SK-N-SH (cell line): ENCODE measurements around the gene INPP5A. TPM values are rescaled to one million over a fixed set of nuclear protein-coding genes. Genes with fewer than 3 reads are reported as not detected.

ENCODE experiments used
- CTCF ChIA-PET: fragments of 300-600, 350-600 bp; formaldehyde crosslinking; extraction: SDS; loops from one replicate; lab custom pipeline; 2021; lab: Yijun Ruan, JAX
- POLR2A ChIA-PET: fragments of 350-600 bp; sonication (Branson Sonifier 250); formaldehyde crosslinking; extraction: SDS; loops from one replicate; lab custom pipeline; 2020; ENCODE audit warnings: antibody characterized with exemption, inconsistent platforms; lab: Yijun Ruan, JAX
- DNase-seq: peaks from one replicate; pipeline ENCODE4 v3.0.0; 2012
- H2AFZ ChIP-seq: fragments of 200-600 bp; sonication (generic); 2 replicates; pipeline ENCODE4 v1.8.1; 2016; ENCODE audit warnings: antibody characterized with exemption, mild to moderate bottlenecking, low read depth
- H3F3A ChIP-seq: fragments of 200-600 bp; sonication (generic); replicated peaks from 2 replicates; pipeline ENCODE3; 2016; ENCODE audit warnings: antibody characterized with exemption, mild to moderate bottlenecking; ENCODE audit not compliant: insufficient read depth
- H3K27ac ChIP-seq, 2 experiments: fragments of 200-500 bp in 1 of 2; fragments of 200-600 bp in 1 of 2; sonication (Bioruptor generic) in 1 of 2; sonication (generic), shearing (Covaris generic) in 1 of 2; 2 replicates each; pipeline versions ENCODE4 v1.5.1 to v1.6.1; 2014 to 2016; ENCODE audit warnings: low read depth in 2 of 2, inconsistent platforms in 1 of 2, low read length in 1 of 2, mild to moderate bottlenecking in 1 of 2, mixed read lengths in 1 of 2
- H3K27me3 ChIP-seq: fragments of 200-600 bp; sonication (generic), shearing (Covaris generic); 2 replicates; pipeline ENCODE4 v1.6.1; 2016; ENCODE audit warnings: mixed run types; ENCODE audit not compliant: insufficient read depth
- H3K36me3 ChIP-seq, 2 experiments: fragments of 200-500 bp in 1 of 2; fragments of 200-600 bp in 1 of 2; sonication (Bioruptor generic) in 1 of 2; sonication (generic) in 1 of 2; replicated peaks in 1 of 2; 2 replicates each; pipeline versions ENCODE3 to v1.5.1; 2014 to 2016; ENCODE audit warnings: low read length in 1 of 2, mild to moderate bottlenecking in 1 of 2; ENCODE audit not compliant: insufficient read depth in 2 of 2, control insufficient read depth in 1 of 2
- H3K4me1 ChIP-seq, 2 experiments: fragments of 200-500 bp in 1 of 2; fragments of 200-600 bp in 1 of 2; sonication (Bioruptor generic) in 1 of 2; sonication (generic), shearing (Covaris generic) in 1 of 2; 2 replicates each; pipeline versions ENCODE4 v1.5.1 to v1.6.1; 2014 to 2016; ENCODE audit warnings: low read depth in 1 of 2, low read length in 1 of 2, mixed run types in 1 of 2; ENCODE audit not compliant: insufficient read depth in 2 of 2, control insufficient read depth in 1 of 2
- H3K4me2 ChIP-seq: fragments of 200-600 bp; sonication (generic), shearing (Covaris generic); 2 replicates; pipeline ENCODE4 v1.6.1; 2017; ENCODE audit warnings: mixed run types
- H3K4me3 ChIP-seq, 2 experiments: fragments of 200-500 bp in 1 of 2; fragments of 200-600 bp in 1 of 2; sonication (Bioruptor generic) in 1 of 2; sonication (generic), shearing (Covaris generic) in 1 of 2; 2 replicates each; pipeline versions ENCODE4 v1.5.1 to v1.8.1; 2014 to 2016; ENCODE audit warnings: low read depth in 2 of 2, inconsistent platforms in 1 of 2, low read length in 1 of 2, mild to moderate bottlenecking in 1 of 2, mixed read lengths in 1 of 2, moderate library complexity in 1 of 2
- H3K79me2 ChIP-seq: fragments of 200-600 bp; sonication (generic); 2 replicates; pipeline ENCODE4 v1.8.1; 2017; ENCODE audit warnings: mild to moderate bottlenecking; ENCODE audit not compliant: insufficient read depth
- H3K9ac ChIP-seq: fragments of 200-600 bp; sonication (generic); 2 replicates; pipeline ENCODE4 v1.6.1; 2017; ENCODE audit warnings: mixed run types
- H3K9me2 ChIP-seq: fragments of 200-600 bp; sonication (generic); 2 replicates; pipeline ENCODE4 v1.6.1; 2017; ENCODE audit warnings: mixed run types
- H3K9me3 ChIP-seq: fragments of 200-600 bp; sonication (generic); 2 replicates; pipeline ENCODE4 v1.6.1; 2017; ENCODE audit warnings: mixed run types, mild to moderate bottlenecking, moderate library complexity
- H4K20me1 ChIP-seq: fragments of 200-600 bp; sonication (generic); 2 replicates; pipeline ENCODE4 v1.6.1; 2017; ENCODE audit warnings: mild to moderate bottlenecking, mixed run types; ENCODE audit not compliant: insufficient read depth
- ELF1 ChIP-seq: IDR thresholded peaks from 2 replicates; pipeline ENCODE4 v1.4.0; 2012
- EP300 ChIP-seq, 2 experiments: IDR thresholded peaks; 2 replicates each; pipeline versions ENCODE4 v1.4.0 to v1.6.1; 2012; ENCODE audit warnings: borderline replicate concordance in 1 of 2, low read depth in 1 of 2, low read length in 1 of 2
- EZH2phosphoT487 ChIP-seq: fragments of 200-600 bp; sonication (generic); IDR thresholded peaks from 2 replicates; pipeline ENCODE4 v1.6.1; 2017; ENCODE audit warnings: low read depth, mixed run types, mild to moderate bottlenecking, antibody characterized with exemption, moderate library complexity, borderline replicate concordance
- FOSL2 ChIP-seq: IDR thresholded peaks from 2 replicates; pipeline ENCODE4 v1.4.0; 2012; ENCODE audit warnings: low read depth, mild to moderate bottlenecking, moderate library complexity, borderline replicate concordance
- GATA2 ChIP-seq: sonication (generic); formaldehyde crosslinking; IDR thresholded peaks from 2 replicates; pipeline ENCODE4 v1.5.0; 2020; ENCODE audit warnings: mild to moderate bottlenecking, missing genetic modification reagents
- JUND ChIP-seq: IDR thresholded peaks from 2 replicates; pipeline ENCODE4 v1.4.0; 2012
- NFIC ChIP-seq: IDR thresholded peaks from 2 replicates; pipeline ENCODE4 v1.4.0; 2012; ENCODE audit warnings: borderline replicate concordance
- NRF1 ChIP-seq: IDR thresholded peaks from 2 replicates; pipeline ENCODE4 v1.6.1; 2012; ENCODE audit warnings: low read depth, mild to moderate bottlenecking, low read length
- POLR2AphosphoS5 ChIP-seq: IDR thresholded peaks from 2 replicates; pipeline ENCODE4 v1.6.1; 2012; ENCODE audit warnings: low read depth, low read length
- RCOR1 ChIP-seq: fragments of 150-350 bp; IDR thresholded peaks from 2 replicates; pipeline ENCODE4 v1.6.1; 2017; ENCODE audit warnings: antibody characterized with exemption, low read length
- RFX5 ChIP-seq: IDR thresholded peaks from 2 replicates; pipeline ENCODE4 v1.6.1; 2012; ENCODE audit warnings: mild to moderate bottlenecking, improper control_type of control experiment, low read length
- SMC3 ChIP-seq: IDR thresholded peaks from 2 replicates; pipeline ENCODE4 v1.6.1; 2012; ENCODE audit warnings: low read depth, low read length, improper control_type of control experiment
- TCF12 ChIP-seq: IDR thresholded peaks from 2 replicates; pipeline ENCODE4 v1.4.0; 2012
- WGBS: methylation state at CpG from one replicate; pipeline ENCODE4 v1.1.6; 2017; ENCODE audit warnings: low lambda C conversion rate; 5-methylcytosine and 5-hydroxymethylcytosine counted together
- polyA plus RNA-seq, 3 experiments: library from polyadenylated mRNA; depleted of rRNA; stranded (reverse); fragments of >200 nt; gene quantifications; 2 replicates each; pipeline ENCODE4 v1.2.3, GENCODE V29; 2012
- TF ChIP-seq, protein P1 (sequence below): IDR thresholded peaks from 2 replicates; pipeline ENCODE4 v1.4.0; 2012; ENCODE audit warnings: low read depth
- TF ChIP-seq, protein P2 (sequence below): fragments of 200-600 bp; sonication (generic); IDR thresholded peaks from 2 replicates; pipeline ENCODE4 v1.6.1; 2017; ENCODE audit warnings: antibody characterized with exemption, mild to moderate bottlenecking, moderate library complexity
- TF ChIP-seq, protein P3 (sequence below): fragments of 150-350 bp; IDR thresholded peaks from 2 replicates; pipeline ENCODE4 v1.6.1; 2016; ENCODE audit warnings: mild to moderate bottlenecking, low read depth, low read length
- TF ChIP-seq, protein P4 (sequence below): IDR thresholded peaks from 2 replicates; pipeline ENCODE4; 2012

Gene INPP5A
- polyA plus RNA-seq, 1 of the 3 experiments (the other 2 are of a cell fraction) = 12.0 TPM

DNA sequence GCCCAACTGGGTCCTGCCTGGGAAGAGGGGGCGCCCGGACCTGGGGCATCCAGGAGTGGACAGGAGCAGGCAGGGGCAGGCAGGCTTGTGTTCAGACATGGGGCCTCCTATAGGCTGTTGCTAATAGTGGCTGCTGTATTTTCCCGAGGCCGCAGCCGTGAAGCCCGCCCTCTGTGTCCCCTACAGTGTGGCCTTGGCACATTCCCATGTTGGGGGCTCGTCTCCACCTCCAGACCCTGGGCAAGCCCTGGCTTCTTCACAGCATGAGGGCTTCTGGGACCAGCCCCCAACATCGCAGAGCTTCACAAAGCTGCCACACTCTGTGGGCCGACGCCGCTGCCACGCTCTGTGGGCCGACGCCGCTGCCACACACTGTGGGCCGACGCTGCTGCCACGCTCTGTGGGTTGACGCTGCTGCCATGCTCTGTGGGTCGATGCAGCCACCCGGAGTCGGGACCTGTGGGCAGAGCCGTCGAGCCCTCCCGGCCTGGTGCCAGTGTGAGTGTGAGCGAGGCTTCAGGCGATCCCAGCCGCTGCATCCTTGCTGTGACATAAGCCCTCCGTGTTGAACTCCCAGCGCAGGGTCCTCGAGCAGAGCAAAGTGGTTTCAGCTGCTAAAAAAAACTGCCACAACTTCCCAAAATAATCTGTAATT lies 109.0 kb downstream of the INPP5A start:
- WGBS = 96% methylated on average over 18 of the region's 31 CpGs
- TF ChIP-seq SMC3 (no peak), TCF12 (no peak)
- H3F3A ChIP-seq = no peaks in the 10 kb centered on the region
- 0 out of 2 replicates have a peak, but pooled peaks cover 4% of the 10 kb centered on the region for H3K79me2 ChIP-seq
- H3K4me1 ChIP-seq = peaks cover 0 to 24% of the 10 kb centered on the region in 2 experiments; a peak in 2 of 4 replicates
- ChIA-PET CTCF (no interaction called here), POLR2A (no interaction called here)
- H3K27me3 ChIP-seq = no peaks in the 10 kb centered on the region
- no peak overlapping the region for H3K9ac ChIP-seq
- H3K36me3 ChIP-seq = no peaks in the 10 kb centered on the region
- no peak overlapping the region for H3K27ac ChIP-seq
- H3K4me3 ChIP-seq = no peak overlapping the region
- H4K20me1 ChIP-seq = 0 out of 2 replicates have a peak, but pooled peaks cover under 1% of the 10 kb centered on the region
- H3K4me2 ChIP-seq = no peak overlapping the region
- no peak for DNase-seq
- no peaks in the 10 kb centered on the region for H3K9me3 ChIP-seq
- H2AFZ ChIP-seq = no peak overlapping the region
- H3K9me2 ChIP-seq = no peaks in the 10 kb centered on the region

DNA sequence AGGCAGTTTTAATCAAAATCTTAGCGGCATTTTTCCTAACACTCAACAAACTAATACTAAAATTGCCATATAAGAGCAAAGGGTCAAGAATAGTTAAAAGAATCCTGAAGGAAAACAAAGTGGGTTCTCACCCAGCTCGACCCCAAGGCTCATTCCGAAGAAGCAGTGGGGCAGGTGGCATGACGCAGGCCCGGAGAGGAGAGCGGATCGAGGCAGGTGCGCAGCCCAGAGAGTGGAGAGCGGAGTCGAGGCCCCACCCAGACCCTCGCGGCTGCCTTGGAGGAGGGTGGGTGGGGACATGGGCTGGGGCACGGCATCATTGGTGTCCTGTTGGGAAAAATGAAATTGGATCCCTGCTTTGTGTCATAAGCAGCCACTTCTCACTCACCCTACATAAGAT lies 109.8 kb downstream of the INPP5A start:
- H3K9me2 ChIP-seq = no peaks in the 10 kb centered on the region
- no peak overlapping the region for H3K27ac ChIP-seq
- POLR2A ChIA-PET = no interaction called here
- no peaks in the 10 kb centered on the region for H4K20me1 ChIP-seq
- TF ChIP-seq, protein P1, sequence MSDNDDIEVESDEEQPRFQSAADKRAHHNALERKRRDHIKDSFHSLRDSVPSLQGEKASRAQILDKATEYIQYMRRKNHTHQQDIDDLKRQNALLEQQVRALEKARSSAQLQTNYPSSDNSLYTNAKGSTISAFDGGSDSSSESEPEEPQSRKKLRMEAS = no peak
- TF ChIP-seq POLR2AphosphoS5 (no peak), EP300 (IDR thresholded peaks at IDR 0.05; ENCODE audit: borderline replicate concordance in 1 of 2, low read depth in 1 of 2, low read length in 1 of 2) (no peak), NFIC (no peak), EZH2phosphoT487 (no peak), JUND (no peak), RFX5 (no peak), GATA2 (no peak), RCOR1 (no peak), ELF1 (no peak), SMC3 (no peak), NRF1 (no peak), FOSL2 (no peak)
- TF ChIP-seq, protein P2, sequence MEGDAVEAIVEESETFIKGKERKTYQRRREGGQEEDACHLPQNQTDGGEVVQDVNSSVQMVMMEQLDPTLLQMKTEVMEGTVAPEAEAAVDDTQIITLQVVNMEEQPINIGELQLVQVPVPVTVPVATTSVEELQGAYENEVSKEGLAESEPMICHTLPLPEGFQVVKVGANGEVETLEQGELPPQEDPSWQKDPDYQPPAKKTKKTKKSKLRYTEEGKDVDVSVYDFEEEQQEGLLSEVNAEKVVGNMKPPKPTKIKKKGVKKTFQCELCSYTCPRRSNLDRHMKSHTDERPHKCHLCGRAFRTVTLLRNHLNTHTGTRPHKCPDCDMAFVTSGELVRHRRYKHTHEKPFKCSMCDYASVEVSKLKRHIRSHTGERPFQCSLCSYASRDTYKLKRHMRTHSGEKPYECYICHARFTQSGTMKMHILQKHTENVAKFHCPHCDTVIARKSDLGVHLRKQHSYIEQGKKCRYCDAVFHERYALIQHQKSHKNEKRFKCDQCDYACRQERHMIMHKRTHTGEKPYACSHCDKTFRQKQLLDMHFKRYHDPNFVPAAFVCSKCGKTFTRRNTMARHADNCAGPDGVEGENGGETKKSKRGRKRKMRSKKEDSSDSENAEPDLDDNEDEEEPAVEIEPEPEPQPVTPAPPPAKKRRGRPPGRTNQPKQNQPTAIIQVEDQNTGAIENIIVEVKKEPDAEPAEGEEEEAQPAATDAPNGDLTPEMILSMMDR = no peak
- TF ChIP-seq, protein P3, sequence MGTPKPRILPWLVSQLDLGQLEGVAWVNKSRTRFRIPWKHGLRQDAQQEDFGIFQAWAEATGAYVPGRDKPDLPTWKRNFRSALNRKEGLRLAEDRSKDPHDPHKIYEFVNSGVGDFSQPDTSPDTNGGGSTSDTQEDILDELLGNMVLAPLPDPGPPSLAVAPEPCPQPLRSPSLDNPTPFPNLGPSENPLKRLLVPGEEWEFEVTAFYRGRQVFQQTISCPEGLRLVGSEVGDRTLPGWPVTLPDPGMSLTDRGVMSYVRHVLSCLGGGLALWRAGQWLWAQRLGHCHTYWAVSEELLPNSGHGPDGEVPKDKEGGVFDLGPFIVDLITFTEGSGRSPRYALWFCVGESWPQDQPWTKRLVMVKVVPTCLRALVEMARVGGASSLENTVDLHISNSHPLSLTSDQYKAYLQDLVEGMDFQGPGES = no peak
- TF ChIP-seq, protein P4, sequence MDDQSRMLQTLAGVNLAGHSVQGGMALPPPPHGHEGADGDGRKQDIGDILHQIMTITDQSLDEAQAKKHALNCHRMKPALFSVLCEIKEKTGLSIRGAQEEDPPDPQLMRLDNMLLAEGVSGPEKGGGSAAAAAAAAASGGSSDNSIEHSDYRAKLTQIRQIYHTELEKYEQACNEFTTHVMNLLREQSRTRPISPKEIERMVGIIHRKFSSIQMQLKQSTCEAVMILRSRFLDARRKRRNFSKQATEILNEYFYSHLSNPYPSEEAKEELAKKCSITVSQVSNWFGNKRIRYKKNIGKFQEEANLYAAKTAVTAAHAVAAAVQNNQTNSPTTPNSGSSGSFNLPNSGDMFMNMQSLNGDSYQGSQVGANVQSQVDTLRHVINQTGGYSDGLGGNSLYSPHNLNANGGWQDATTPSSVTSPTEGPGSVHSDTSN = no peak
- H3K4me3 ChIP-seq = no peak overlapping the region
- no peak for DNase-seq
- H3K9ac ChIP-seq = no peak overlapping the region
- H2AFZ ChIP-seq = no peak overlapping the region
- WGBS = 90% methylated on average over 13 of the region's 13 CpGs
- H3K4me1 ChIP-seq = peaks cover 0 to 24% of the 10 kb centered on the region in 2 experiments; a peak in 2 of 4 replicates
- H3K9me3 ChIP-seq = no peaks in the 10 kb centered on the region
- H3K27me3 ChIP-seq = no peaks in the 10 kb centered on the region
- 0 out of 2 replicates have a peak, but pooled peaks cover 3% of the 10 kb centered on the region for H3K79me2 ChIP-seq
- CTCF ChIA-PET = interaction anchor here (1.9 kb wide), 1 partner anchor 9 kb away, joined by 4 read pairs; no protein-coding TSS in a partner anchor
- H3K4me2 ChIP-seq = no peak overlapping the region
- no peaks in the 10 kb centered on the region for H3F3A ChIP-seq
- H3K36me3 ChIP-seq = peaks cover 0 to 2% of the 10 kb centered on the region in 2 experiments
